HK-2 (cell line): ENCODE measurements around the gene KRTAP15-1.

Source experiments
- DNase-seq: peaks from one replicate; pipeline ENCODE4 v3.0.0-alpha.2; 2018; ENCODE audit not compliant: unreplicated experiment

The KRTAP15-1 gene

GRCh38 chr21:30487336-30487735 is 47.3 kb downstream of the KRTAP15-1 start, which contains the start of gene KRTAP19-2:
Gene KRTAP19-2 (minus strand): TSS chr21:30487436. CDS start chr21:30487348, 88 bp downstream.
- DNase-seq, result no peak
